IPS-11a (cell line): Measurements from ENCODE around the gene PLPP2.

Experiments used
- H3K4me3 ChIP-seq: one replicate; pipeline ENCODE4 v1.5.1; 2013; ENCODE audit warnings: low read depth, low read length, control low read depth

Gene PLPP2

GRCh38 chr19:317710-318508, 26.7 kb upstream of the PLPP2 start:
- H3K4me3 ChIP-seq: no peak overlapping the region

- no peak overlapping the region for H3K4me3 ChIP-seq
Observed at GRCh38 chr19:315811-316210, 24.6 kb upstream of the PLPP2 start.

GRCh38 chr19:313988-314815, 23.0 kb upstream of the PLPP2 start:
- H3K4me3 ChIP-seq: no peak overlapping the region

- no peak overlapping the region for H3K4me3 ChIP-seq
Observed at GRCh38 chr19:313169-313987, 22.2 kb upstream of the PLPP2 start.

- no peak overlapping the region for H3K4me3 ChIP-seq
Observed at GRCh38 chr19:311813-312261, 20.6 kb upstream of the PLPP2 start.

GRCh38 chr19:310781-311496, 19.7 kb upstream of the PLPP2 start:
- no peak overlapping the region for H3K4me3 ChIP-seq

- no peak overlapping the region for H3K4me3 ChIP-seq
Observed at GRCh38 chr19:310141-310651, 19.0 kb upstream of the PLPP2 start.

- H3K4me3 ChIP-seq: no peak overlapping the region
Observed at GRCh38 chr19:309206-309565, 18.0 kb upstream of the PLPP2 start.

GRCh38 chr19:308471-309205, 17.4 kb upstream of the PLPP2 start:
- H3K4me3 ChIP-seq: no peak overlapping the region

- H3K4me3 ChIP-seq: no peak overlapping the region
Observed at GRCh38 chr19:307793-308420, 16.7 kb upstream of the PLPP2 start.

- H3K4me3 ChIP-seq: no peak overlapping the region
Observed at GRCh38 chr19:307111-307531, 15.9 kb upstream of the PLPP2 start.

- no peak overlapping the region for H3K4me3 ChIP-seq
Observed at GRCh38 chr19:306151-306900, 15.1 kb upstream of the PLPP2 start.

- H3K4me3 ChIP-seq: no peak overlapping the region
Observed at GRCh38 chr19:305240-306150, 14.3 kb upstream of the PLPP2 start.

- H3K4me3 ChIP-seq: no peak overlapping the region
Observed at GRCh38 chr19:296476-297225, 5.4 kb upstream of the PLPP2 start.

- no peak overlapping the region for H3K4me3 ChIP-seq
Observed at GRCh38 chr19:295687-296370, 4.6 kb upstream of the PLPP2 start.

- H3K4me3 ChIP-seq: no peak overlapping the region
Observed at GRCh38 chr19:294946-295686, 3.9 kb upstream of the PLPP2 start.
